Measurements from ENCODE around the gene SAE1. TPM values are rescaled to one million over a fixed set of nuclear protein-coding genes. Genes with fewer than 3 reads are reported as not detected.

The SAE1 gene
- total RNA-seq, 1 experiment from 2014 or later: 234 TPM

GRCh38 chr19:47125669-47125938 is 5.0 kb upstream of the SAE1 start:
- Histone ChIP-seq H3K79me2 (ENCODE audit: insufficient read depth, low read length) (no peaks in the 10 kb centered on the region), H2BK15ac (ENCODE audit: low read depth, low read length) (no peak overlapping the region), H2AFZ (ENCODE audit: low read length) (no peak overlapping the region), H3T11ph (ENCODE audit: low read length) (no peak overlapping the region), H4K5ac (ENCODE audit: insufficient read length, low read depth, low read length) (no peak overlapping the region), H3K27me3 (ENCODE audit: insufficient read depth, low read length) (no peaks in the 10 kb centered on the region), H3K14ac (ENCODE audit: insufficient read depth, low read length) (no peak overlapping the region), H3K4ac (ENCODE audit: low read depth, low read length) (no peak overlapping the region), H4K20me1 (ENCODE audit: control insufficient read depth, insufficient read depth, insufficient read length) (no peaks in the 10 kb centered on the region), H3K27ac (ENCODE audit: insufficient read length, low read depth, low read length) (no peak overlapping the region), H3K9ac (ENCODE audit: extremely low read depth, insufficient read length, low read length) (no peak overlapping the region), H3K56ac (ENCODE audit: insufficient read length, low read depth, low read length) (no peak overlapping the region), H3K9me3 (ENCODE audit: control insufficient read depth, low read depth, low read length) (no peaks in the 10 kb centered on the region), H2AK5ac (ENCODE audit: insufficient read length, low read length) (no peak overlapping the region), H3K4me2 (ENCODE audit: insufficient read depth, insufficient read length, low read length) (no peak overlapping the region), H3K23me2 (ENCODE audit: insufficient read length, low read depth, low read length, poor library complexity, severe bottlenecking) (no peaks in the 10 kb centered on the region), H2BK12ac (ENCODE audit: insufficient read length, low read depth, low read length) (no peak overlapping the region), H3K23ac (ENCODE audit: insufficient read length, low read depth, low read length) (no peak overlapping the region), H2BK5ac (ENCODE audit: insufficient read length, low read length) (no peak overlapping the region), H4K91ac (ENCODE audit: insufficient read length, low read depth, low read length) (no peak overlapping the region), H3K4me1 (ENCODE audit: insufficient read depth, low read length) (no peaks in the 10 kb centered on the region), H2BK20ac (ENCODE audit: low read depth, low read length, poor library complexity, severe bottlenecking) (no peak overlapping the region), H4K8ac (replicated peaks; ENCODE audit: insufficient read length, low read depth, low read length) (no peak overlapping the region), H3K79me1 (ENCODE audit: insufficient read depth, low read depth, low read length, poor library complexity, severe bottlenecking) (no peaks in the 10 kb centered on the region), H2BK120ac (ENCODE audit: low read depth, low read length, poor library complexity, severe bottlenecking) (no peak overlapping the region), H3K18ac (ENCODE audit: insufficient read length, low read depth, low read length) (no peak overlapping the region)
- no peak for DNase-seq
- TF ChIP-seq CTCF (conservative IDR thresholded peaks at IDR 0.05): no peak
- no peaks in the 10 kb centered on the region; the same call in 1 of the 2 replicates for H3K27me3 Mint-ChIP-seq (ENCODE audit: low read depth)
- peaks cover 0 to 3% (median under 1%) of the 10 kb centered on the region in 3 experiments; a peak in 1 of 7 replicates for H3K36me3 Mint-ChIP-seq (ENCODE audit: insufficient read depth in 1 of 3, low read depth in 3 of 3)
- peaks cover 3 to 4% of the 10 kb centered on the region in 2 experiments; a peak in 3 of 5 replicates for H3K9me3 Mint-ChIP-seq
- H3K27ac Mint-ChIP-seq: no peak overlapping the region
- H3K4me3 Mint-ChIP-seq: no peak overlapping the region
- H3K4me1 Mint-ChIP-seq: peaks cover 9 to 15% of the 10 kb centered on the region in 2 experiments

All from H9 (cell line).